K562 (cell line): ENCODE measurements around the gene JUND. TPM values are rescaled to one million over a fixed set of nuclear protein-coding genes. Genes with fewer than 3 reads are reported as not detected.

Source experiments
- BCOR ChIP-seq: fragments of 450-650 bp; IDR thresholded peaks from 2 replicates; pipeline ENCODE4 v1.6.1; 2016
- CSDE1 ChIP-seq, 2 experiments: fragments of 450-650 bp; IDR thresholded peaks; 2 replicates each; pipeline ENCODE4 v1.6.1; 2016; ENCODE audit warnings: mild to moderate bottlenecking in 1 of 2
- CTCF ChIP-seq, 3 experiments: IDR thresholded peaks in 2 of 3; conservative IDR thresholded peaks in 1 of 3; 2 replicates each; pipeline ENCODE4 v1.5.1; 2011 to 2012; ENCODE audit warnings: low read length in 3 of 3, mild to moderate bottlenecking in 3 of 3, control low read depth in 2 of 3, improper control_type of control experiment in 1 of 3, inconsistent platforms in 1 of 3, low read depth in 1 of 3, mixed read lengths in 1 of 3, moderate library complexity in 1 of 3; ENCODE audit not compliant: insufficient read depth in 2 of 3
- E2F3 ChIP-seq: fragments of 250-450 bp; sonication (Bioruptor Pico); IDR thresholded peaks from 2 replicates; pipeline ENCODE4 v1.4.0; 2020; ENCODE audit warnings: mild to moderate bottlenecking
- EP300 ChIP-seq: IDR thresholded peaks from 2 replicates; pipeline ENCODE4 v1.6.1; 2012; ENCODE audit warnings: low read length, improper control_type of control experiment
- GABPB2 ChIP-seq: fragments of 250-450 bp; sonication (Bioruptor Pico); conservative IDR thresholded peaks from 2 replicates; pipeline ENCODE4 v1.5.1; 2021; ENCODE audit warnings: mild to moderate bottlenecking
- GATAD2B ChIP-seq: fragments of 450-650 bp; IDR thresholded peaks from 2 replicates; pipeline ENCODE4 v1.6.1; 2017; ENCODE audit warnings: mild to moderate bottlenecking, borderline replicate concordance
- GTF2F1 ChIP-seq: IDR thresholded peaks from 2 replicates; pipeline ENCODE4 v1.6.1; 2011; ENCODE audit warnings: low read depth, low read length, improper control_type of control experiment
- HDAC1 ChIP-seq, 2 experiments: fragments of 450-650 bp; IDR thresholded peaks; 2 replicates each; pipeline ENCODE4 v1.6.1; 2016 to 2017; ENCODE audit warnings: inconsistent platforms in 1 of 2, mild to moderate bottlenecking in 1 of 2, moderate library complexity in 1 of 2
- HNRNPH1 ChIP-seq: fragments of 200-400 bp; formaldehyde crosslinking; optimal IDR thresholded peaks from 2 replicates; pipeline ENCODE3; 2017; ENCODE audit warnings: low read depth, mild to moderate bottlenecking, low read length, moderate library complexity
- KLF16 ChIP-seq: IDR thresholded peaks from 2 replicates; pipeline ENCODE4 v1.6.1; 2016; ENCODE audit warnings: antibody characterized with exemption
- MLLT1 ChIP-seq, 2 experiments: fragments of 450-650 bp; IDR thresholded peaks; 2 replicates each; pipeline ENCODE4 v1.6.1; 2016
- NFIC ChIP-seq: fragments of 450-650 bp; IDR thresholded peaks from 2 replicates; pipeline ENCODE4 v1.6.1; 2017; ENCODE audit warnings: mild to moderate bottlenecking, inconsistent platforms
- NUFIP1 ChIP-seq: fragments of 450-650 bp; IDR thresholded peaks from 2 replicates; pipeline ENCODE4 v1.6.1; 2018; ENCODE audit not compliant: partially characterized antibody
- PKNOX1 ChIP-seq: fragments of 450-650 bp; IDR thresholded peaks from 2 replicates; pipeline ENCODE4 v1.6.1; 2016
- PTTG1 ChIP-seq: fragments of 450-650 bp; IDR thresholded peaks from 2 replicates; pipeline ENCODE4 v1.6.1; 2016; ENCODE audit warnings: low read depth, mild to moderate bottlenecking, missing genetic modification characterization, missing compliant biosample characterization
- SLC30A9 ChIP-seq: fragments of 250-450 bp; sonication (Bioruptor Pico); IDR thresholded peaks from 2 replicates; pipeline ENCODE4 v1.8.0; 2022; ENCODE audit warnings: mild to moderate bottlenecking, moderate library complexity
- SREBF2 ChIP-seq: sonication (generic); formaldehyde crosslinking; IDR thresholded peaks from 2 replicates; pipeline ENCODE4 v1.4.0; 2020; ENCODE audit warnings: mild to moderate bottlenecking, missing genetic modification reagents
- TAF7 ChIP-seq: fragments of 450-650 bp; IDR thresholded peaks from 2 replicates; pipeline ENCODE4 v1.6.1; 2016; ENCODE audit warnings: missing genetic modification characterization, missing compliant biosample characterization
- USF1 ChIP-seq: sonication (generic); formaldehyde crosslinking; IDR thresholded peaks from 2 replicates; pipeline ENCODE4 v1.9.0; 2022; ENCODE audit warnings: mild to moderate bottlenecking, missing genetic modification reagents
- ZNF184 ChIP-seq: sonication (generic); formaldehyde crosslinking; IDR thresholded peaks from 2 replicates; pipeline ENCODE4 v1.5.0; 2020; ENCODE audit warnings: missing genetic modification reagents
- ZNF398 ChIP-seq: fragments of 250-450 bp; sonication (Bioruptor Pico); IDR thresholded peaks from 2 replicates; pipeline ENCODE4 v1.8.0; 2021; ENCODE audit warnings: moderate library complexity, mild to moderate bottlenecking, inconsistent platforms
- ZNF699 ChIP-seq: fragments of 250-450 bp; sonication (Bioruptor Pico); IDR thresholded peaks from 2 replicates; pipeline ENCODE4 v1.8.0; 2021; ENCODE audit warnings: mild to moderate bottlenecking, moderate library complexity; ENCODE audit not compliant: insufficient replicate concordance
- ZNF717 ChIP-seq: fragments of 250-450 bp; sonication (Bioruptor Pico); IDR thresholded peaks from 2 replicates; pipeline ENCODE4 v1.5.0; 2021
- polyA plus RNA-seq, 8 experiments: library from polyadenylated mRNA; depleted of rRNA in 4 of 8; stranded (reverse) in 5 of 8; unstranded in 3 of 8; fragments of >200 nt; fragmentation: Nextera tagmentation in 2 of 8; fragmentation: Illumina TruSeq in 1 of 8; extraction: Ambion mirVana in 2 of 8; extraction: Trizol in 1 of 8; gene quantifications; 2 replicates each; pipeline versions ENCODE4 v1.2.1 to v1.2.3, GENCODE V29; 2011 to 2014; ENCODE audit warnings: inconsistent platforms in 1 of 8, missing spikeins in 1 of 8
- total RNA-seq, 7 experiments: library from RNA; depleted of rRNA in 6 of 7; stranded (reverse); fragments of >200 nt in 6 of 7; fragmentation: Illumina TruSeq in 2 of 7; extraction: Trizol in 2 of 7; gene quantifications; 2 replicates each; pipeline versions ENCODE4 v1.2.1 to v1.2.3, GENCODE V29; 2011 to 2021; ENCODE audit warnings: low replicate concordance in 1 of 7

The JUND gene
- total and polyA plus RNA-seq, 9 of the 15 experiments (the other 6 are each of a cell fraction or from before 2014, with no cell fraction given) = 6.4 to 286 (median 42.3) TPM

- no peak for TF ChIP-seq EP300
- TF ChIP-seq ZNF699 (CRISPR knock-in tag) = no peak
- no peak for TF ChIP-seq MLLT1 (IDR thresholded peaks at IDR 0.05)
- no peak for TF ChIP-seq PTTG1 (tag)
- no peak for TF ChIP-seq NUFIP1
- no peak for TF ChIP-seq NFIC
- no peak for TF ChIP-seq ZNF398
- no peak for TF ChIP-seq KLF16
- no peak for TF ChIP-seq GABPB2 (CRISPR knock-in tag)
- no peak for TF ChIP-seq E2F3 (CRISPR knock-in tag)
- no peak for TF ChIP-seq GTF2F1
- no peak for TF ChIP-seq SLC30A9 (CRISPR knock-in tag)
- TF ChIP-seq ZNF184 (CRISPR knock-in tag) = no peak
- TF ChIP-seq HDAC1 (IDR thresholded peaks at IDR 0.05) = peak in 1 of 2 experiments; percentile 91; a peak in 2 of 4 replicates
- no peak for TF ChIP-seq PKNOX1
- peak; percentile 83; the same call in 1 of the 2 replicates for TF ChIP-seq SREBF2
- no peak for TF ChIP-seq TAF7 (tag)
- TF ChIP-seq CTCF (IDR thresholded peaks at IDR 0.05 in 2 of 3, conservative IDR thresholded peaks at IDR 0.05 in 1 of 3; ENCODE audit: insufficient read depth in 2 of 3, low read depth in 1 of 3, low read length in 3 of 3) = no peak
- TF ChIP-seq ZNF717 (CRISPR knock-in tag) = no peak
- TF ChIP-seq HNRNPH1 = no peak
- peak; percentile 53; the same call in 1 of the 2 replicates for TF ChIP-seq USF1 (CRISPR knock-in tag)
- TF ChIP-seq GATAD2B = no peak
- no peak for TF ChIP-seq CSDE1 (IDR thresholded peaks at IDR 0.05)
- TF ChIP-seq BCOR = 0 out of 2 replicates have a peak, but pooled peaks have one; percentile 29
Observed at GRCh38 chr19:18233224-18233825, 48.1 kb downstream of the JUND start (continued).
